A549 (cell line): ENCODE measurements around the gene EVPL. TPM values are rescaled to one million over a fixed set of nuclear protein-coding genes. Genes with fewer than 3 reads are reported as not detected.

Experiments
- ATAC-seq, 2 experiments: fragments of 200-7000 bp in 1 of 2; fragments of >200 bp in 1 of 2; cut with Nextera tagmentation in 1 of 2; cut with Tn5 transposase in 1 of 2; 3 replicates each; pipeline versions ENCODE4 v1.8.0 to v1.9.1; 2018 to 2020; ENCODE audit warnings: mild to moderate bottlenecking in 1 of 2, moderate library complexity in 1 of 2
- CTCF ChIA-PET: fragments of 300-600 bp; sonication (Branson Sonifier 250); formaldehyde crosslinking; extraction: SDS; loops from one replicate; lab custom pipeline; 2021; ENCODE audit warnings: antibody characterized with exemption, inconsistent platforms; lab: Yijun Ruan, JAX
- POLR2A ChIA-PET: fragments of 350-600 bp; formaldehyde crosslinking; extraction: SDS; loops from one replicate; lab custom pipeline; 2021; ENCODE audit warnings: antibody characterized with exemption, inconsistent platforms; lab: Yijun Ruan, JAX
- DNase-seq, 2 experiments: peaks; one replicate each; pipeline versions ENCODE4 v3.0.0 to v3.0.0-alpha.2; 2011 to 2016; ENCODE audit warnings: low read depth in 1 of 2, low spot score in 1 of 2
- FAIRE-seq: peaks from 2 replicates; lab custom pipeline; 2011; peaks lifted over from hg19 to GRCh38; lab: Jason Lieb, UNC
- H3K27ac ChIP-seq, 2 experiments: fragments of >200 bp; sonication (Bioruptor Twin); formaldehyde crosslinking; 3 replicates each; pipeline ENCODE4 v1.5.1; 2016 to 2017
- H3K4me1 ChIP-seq: fragments of >200 bp; sonication (Bioruptor Twin); formaldehyde crosslinking; 3 replicates; pipeline ENCODE4 v1.6.1; 2016
- H3K4me2 ChIP-seq: fragments of >200 bp; sonication (Bioruptor Twin); formaldehyde crosslinking; 3 replicates; pipeline ENCODE4 v1.6.1; 2016
- H3K4me3 ChIP-seq: fragments of >200 bp; sonication (Bioruptor Twin); formaldehyde crosslinking; 3 replicates; pipeline ENCODE4 v1.5.1; 2016
- H3K9me3 ChIP-seq: fragments of >200 bp; sonication (Bioruptor Twin); formaldehyde crosslinking; 3 replicates; pipeline ENCODE4 v1.6.1; 2016
- BCL3 ChIP-seq: fragments of >200 bp; sonication (Bioruptor Twin); formaldehyde crosslinking; IDR thresholded peaks from 3 replicates; pipeline ENCODE4 v1.6.1; 2016
- CBX2 ChIP-seq: fragments of 200-600 bp; sonication (generic); IDR thresholded peaks from 2 replicates; pipeline ENCODE4 v1.6.1; 2016; ENCODE audit warnings: low read depth, mild to moderate bottlenecking, borderline replicate concordance
- CTCF ChIP-seq: fragments of >200 bp; sonication (Bioruptor Twin); formaldehyde crosslinking; IDR thresholded peaks from 3 replicates; pipeline ENCODE4 v1.5.1; 2016
- EHMT2 ChIP-seq: fragments of 200-600 bp; sonication (generic); IDR thresholded peaks from 2 replicates; pipeline ENCODE4 v1.6.1; 2016; ENCODE audit warnings: antibody characterized with exemption, low read depth, mild to moderate bottlenecking, moderate library complexity
- HMGXB4 ChIP-seq: fragments of 250-450 bp; sonication (Bioruptor Pico); IDR thresholded peaks from 2 replicates; pipeline ENCODE4 v1.5.0; 2021; ENCODE audit warnings: mild to moderate bottlenecking, moderate library complexity, borderline replicate concordance
- KDM1A ChIP-seq: fragments of 200-600 bp; sonication (generic); IDR thresholded peaks from 2 replicates; pipeline ENCODE4 v1.6.1; 2016; ENCODE audit warnings: low read depth, mild to moderate bottlenecking
- MAZ ChIP-seq: fragments of 150-350 bp; IDR thresholded peaks from 2 replicates; pipeline ENCODE4 v1.6.1; 2014; ENCODE audit warnings: antibody characterized with exemption, low read depth, low read length, borderline replicate concordance
- REST ChIP-seq: fragments of 200-600 bp; sonication (generic); IDR thresholded peaks from 2 replicates; pipeline ENCODE4 v1.6.1; 2016; ENCODE audit warnings: antibody characterized with exemption, mild to moderate bottlenecking, moderate library complexity
- WGBS: methylation state at CpG from one replicate; pipeline ENCODE4 v1.1.6; 2017; ENCODE audit errors: missing lambda C conversion rate; 5-methylcytosine and 5-hydroxymethylcytosine counted together
- polyA plus RNA-seq, 4 experiments: library from polyadenylated mRNA; depleted of rRNA in 3 of 4; stranded (reverse); fragments of >200 nt; fragmentation: RNase III in 1 of 4; extraction: RNeasy Plus Mini Kit Qiagen cat#74134 plus additional on column Dnase treatment in 1 of 4; gene quantifications; 2 replicates in 3 of 4; 3 replicates in 1 of 4; pipeline ENCODE4 v1.2.3, GENCODE V29; 2011 to 2017
- TF ChIP-seq, protein P1 (sequence below): fragments of 150-350 bp; IDR thresholded peaks from 2 replicates; pipeline ENCODE4 v1.6.1; 2014; ENCODE audit warnings: low read depth, mild to moderate bottlenecking, low read length
- TF ChIP-seq, protein P2 (sequence below): IDR thresholded peaks from 2 replicates; pipeline ENCODE4 v1.6.1; 2012

Gene EVPL
- polyA plus RNA-seq, 2 of the 4 experiments (the other 2 are of a cell fraction) = 4.1 to 13.9 TPM

GRCh38 chr17:75965468-75965867 lies 61.6 kb downstream of the EVPL start:
- POLR2A ChIA-PET = no interaction called here
- Histone ChIP-seq H3K9me3 (no peaks in the 10 kb centered on the region), H3K4me1 (0 out of 3 replicates have a peak, but pooled peaks cover 3% of the 10 kb centered on the region), H3K4me3 (no peak overlapping the region), H3K27ac (no peak overlapping the region), H3K4me2 (no peak overlapping the region)
- CTCF ChIA-PET = interaction anchor here (0.9 to 2.5 kb wide), 11 partner anchors 9 to 333 kb away, joined by 3 to 10 read pairs (median 5); partner anchors contain the start of gene FBF1
- no peak for ATAC-seq
- whole genome bisulfite sequencing = 92% methylated on average over 6 of the region's 6 CpGs
- DNase-seq = no peak
- FAIRE-seq = no peak
- TF ChIP-seq MAZ = no peak
- no peak for TF ChIP-seq REST

DNA sequence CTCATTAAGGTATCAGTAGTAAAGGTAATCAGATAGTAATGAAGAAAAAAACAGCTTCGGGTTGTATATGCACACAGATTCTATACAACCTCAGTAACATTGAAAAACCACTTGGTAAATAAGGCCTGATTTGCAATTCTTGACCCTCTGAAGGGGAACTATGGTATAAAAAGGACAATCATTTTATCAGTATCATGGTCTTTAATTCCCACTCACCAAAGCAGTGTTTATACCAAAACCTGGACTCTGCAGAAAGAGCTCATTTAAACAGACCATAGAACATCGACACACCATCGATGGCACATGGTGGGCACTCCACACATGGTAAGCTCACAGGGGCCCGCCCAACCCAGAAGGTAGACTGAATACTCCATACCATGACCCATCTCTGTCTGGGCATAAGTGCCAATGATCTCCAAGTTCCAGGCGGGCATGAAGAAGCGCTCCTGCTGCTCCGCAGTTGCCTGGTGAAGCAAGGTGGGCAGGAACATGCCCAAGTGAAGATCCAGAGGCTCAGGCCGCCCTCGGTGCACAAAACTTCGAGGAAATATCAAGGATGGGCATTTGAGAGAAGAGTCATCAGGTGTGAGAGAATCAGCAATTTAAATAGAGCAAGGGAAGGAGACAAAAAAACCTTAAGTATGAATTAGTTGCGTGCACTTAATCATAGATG lies 67.1 kb downstream of the EVPL start:
- H3K27ac ChIP-seq = no peak overlapping the region
- no peak for TF ChIP-seq CTCF
- no peak for TF ChIP-seq BCL3
- TF ChIP-seq KDM1A = no peak
- TF ChIP-seq, protein P1, sequence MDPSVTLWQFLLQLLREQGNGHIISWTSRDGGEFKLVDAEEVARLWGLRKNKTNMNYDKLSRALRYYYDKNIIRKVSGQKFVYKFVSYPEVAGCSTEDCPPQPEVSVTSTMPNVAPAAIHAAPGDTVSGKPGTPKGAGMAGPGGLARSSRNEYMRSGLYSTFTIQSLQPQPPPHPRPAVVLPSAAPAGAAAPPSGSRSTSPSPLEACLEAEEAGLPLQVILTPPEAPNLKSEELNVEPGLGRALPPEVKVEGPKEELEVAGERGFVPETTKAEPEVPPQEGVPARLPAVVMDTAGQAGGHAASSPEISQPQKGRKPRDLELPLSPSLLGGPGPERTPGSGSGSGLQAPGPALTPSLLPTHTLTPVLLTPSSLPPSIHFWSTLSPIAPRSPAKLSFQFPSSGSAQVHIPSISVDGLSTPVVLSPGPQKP = no peak
- no peak for TF ChIP-seq MAZ
- TF ChIP-seq HMGXB4 (CRISPR knock-in tag) = no peak
- TF ChIP-seq EHMT2 = no peak
- TF ChIP-seq, protein P2, sequence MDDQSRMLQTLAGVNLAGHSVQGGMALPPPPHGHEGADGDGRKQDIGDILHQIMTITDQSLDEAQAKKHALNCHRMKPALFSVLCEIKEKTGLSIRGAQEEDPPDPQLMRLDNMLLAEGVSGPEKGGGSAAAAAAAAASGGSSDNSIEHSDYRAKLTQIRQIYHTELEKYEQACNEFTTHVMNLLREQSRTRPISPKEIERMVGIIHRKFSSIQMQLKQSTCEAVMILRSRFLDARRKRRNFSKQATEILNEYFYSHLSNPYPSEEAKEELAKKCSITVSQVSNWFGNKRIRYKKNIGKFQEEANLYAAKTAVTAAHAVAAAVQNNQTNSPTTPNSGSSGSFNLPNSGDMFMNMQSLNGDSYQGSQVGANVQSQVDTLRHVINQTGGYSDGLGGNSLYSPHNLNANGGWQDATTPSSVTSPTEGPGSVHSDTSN = no peak
- TF ChIP-seq CBX2 = no peak
- 85% methylated on average over 11 of the region's 11 CpGs for WGBS
- no peaks in the 10 kb centered on the region for H3K9me3 ChIP-seq
- H3K4me3 ChIP-seq = no peak overlapping the region
- peaks cover 17% of the 10 kb centered on the region; the same call in 2 of the 3 replicates for H3K4me1 ChIP-seq
- FAIRE-seq = no peak
- POLR2A ChIA-PET = no interaction called here
- peak; percentile 34 to 52; a peak in 4 of 6 replicates for ATAC-seq
- CTCF ChIA-PET = interaction anchor here (0.7 to 3.4 kb wide), 14 partner anchors 9 to 320 kb away, joined by 3 to 17 read pairs (median 4); partner anchors contain the start of genes ACOX1 and CDK3
- no peak for DNase-seq
- H3K4me2 ChIP-seq = peak overlapping the region; percentile 24
